ENCODE data around the gene ARHGEF26.

Gene ARHGEF26

DNA sequence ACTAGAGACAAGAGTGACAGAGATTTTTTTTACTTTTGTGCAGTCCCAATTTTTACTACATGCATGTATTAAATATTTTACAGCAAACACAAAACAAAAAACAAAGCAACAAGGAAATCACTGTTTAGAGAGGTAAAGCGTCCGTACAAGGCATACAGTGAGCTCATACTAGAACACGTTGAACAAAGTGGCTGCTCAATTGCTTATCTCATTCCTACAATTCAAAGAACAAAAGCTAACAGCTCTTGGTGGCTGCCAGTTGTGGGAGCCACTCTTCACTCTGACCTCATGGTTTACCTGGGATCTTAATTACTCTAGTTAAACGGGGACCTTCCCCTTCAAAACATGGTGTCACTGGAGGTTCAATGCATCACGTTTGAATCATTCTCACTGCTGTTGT is 7.6 kb upstream of the ARHGEF26 start:
- DNase-seq (ENCODE audit: low read depth), result no peak

DNA sequence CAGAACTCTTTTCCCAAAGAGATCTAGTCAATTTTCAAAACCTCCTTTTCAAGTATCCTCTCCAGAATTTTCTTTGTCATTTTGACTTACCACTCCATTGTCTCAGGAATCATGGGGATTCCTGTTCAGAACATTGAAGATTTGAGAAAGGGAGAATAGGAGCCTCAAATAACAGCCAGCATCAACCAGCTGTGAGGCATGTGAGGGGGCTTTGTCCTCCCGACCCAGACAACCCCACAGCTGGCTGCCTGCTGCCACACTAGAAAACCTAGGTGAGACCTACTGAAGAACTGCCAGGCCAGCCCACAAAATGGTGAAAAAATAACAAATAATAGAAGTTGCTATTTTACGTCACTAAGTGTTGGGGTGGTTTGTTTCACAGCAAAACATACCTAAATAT is 5.9 kb upstream of the ARHGEF26 start:
- DNase-seq (ENCODE audit: low read depth), result no peak

DNA sequence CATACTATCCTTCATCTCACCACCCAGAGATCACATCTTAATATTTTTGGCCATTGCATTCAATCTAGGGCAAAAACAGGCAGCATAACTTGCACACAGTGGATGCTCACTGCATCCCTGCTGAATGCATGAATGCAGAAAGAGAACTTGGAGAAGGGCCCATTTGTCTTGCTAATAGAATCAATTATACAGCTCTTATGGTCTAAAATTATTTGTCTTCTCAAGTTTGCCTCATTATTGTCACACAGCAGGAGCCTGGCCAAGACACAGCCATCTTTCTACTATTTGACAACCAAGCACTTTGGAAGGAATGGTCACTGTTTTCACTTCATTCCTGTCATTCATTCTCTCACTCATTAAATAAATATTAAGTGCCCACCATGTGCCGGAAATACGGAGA is 1.2 kb upstream of the ARHGEF26 start:
- DNase-seq (ENCODE audit: low read depth), result no peak

DNA sequence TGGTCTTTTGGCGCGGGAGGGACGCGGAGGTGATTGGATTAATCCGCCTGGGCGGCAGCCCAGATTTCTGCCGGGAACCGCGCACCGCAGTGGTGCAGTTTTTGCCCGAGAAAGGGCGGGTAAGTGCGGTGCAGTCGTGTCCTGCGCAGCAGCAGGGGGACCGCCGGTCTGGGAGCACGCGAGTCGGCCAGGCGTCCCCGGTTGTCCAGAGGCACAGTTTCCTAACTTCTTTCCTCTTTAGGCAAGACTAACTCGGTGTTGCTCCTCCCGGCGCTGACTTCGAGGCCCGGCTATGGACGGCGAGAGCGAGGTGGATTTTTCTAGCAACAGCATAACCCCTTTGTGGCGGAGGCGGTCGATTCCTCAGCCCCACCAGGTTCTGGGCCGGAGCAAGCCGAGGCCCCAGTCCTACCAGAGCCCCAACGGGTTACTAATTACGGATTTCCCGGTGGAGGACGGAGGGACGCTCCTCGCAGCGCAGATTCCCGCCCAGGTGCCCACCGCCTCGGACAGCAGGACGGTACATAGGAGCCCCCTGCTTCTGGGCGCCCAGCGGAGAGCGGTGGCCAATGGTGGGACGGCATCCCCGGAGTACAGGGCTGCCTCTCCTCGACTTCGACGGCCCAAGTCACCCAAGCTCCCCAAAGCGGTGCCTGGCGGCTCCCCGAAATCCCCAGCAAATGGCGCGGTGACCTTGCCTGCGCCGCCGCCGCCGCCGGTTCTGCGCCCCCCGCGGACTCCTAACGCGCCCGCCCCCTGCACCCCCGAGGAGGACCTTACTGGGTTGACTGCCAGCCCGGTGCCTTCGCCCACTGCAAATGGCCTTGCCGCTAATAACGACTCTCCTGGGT is 736 bp downstream of the ARHGEF26 start:
- no peak for DNase-seq (ENCODE audit: low read depth)

DNA sequence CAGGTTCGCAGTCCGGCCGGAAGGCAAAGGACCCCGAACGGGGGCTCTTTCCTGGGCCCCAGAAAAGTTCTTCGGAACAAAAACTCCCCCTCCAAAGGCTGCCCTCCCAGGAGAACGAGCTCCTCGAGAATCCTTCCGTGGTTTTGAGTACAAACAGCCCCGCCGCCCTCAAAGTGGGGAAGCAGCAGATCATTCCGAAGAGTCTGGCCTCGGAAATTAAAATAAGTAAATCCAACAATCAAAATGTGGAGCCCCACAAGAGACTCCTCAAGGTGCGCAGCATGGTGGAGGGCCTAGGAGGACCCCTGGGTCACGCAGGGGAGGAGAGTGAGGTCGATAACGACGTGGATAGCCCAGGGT is 1.3 kb downstream of the ARHGEF26 start:
- no peak for DNase-seq (ENCODE audit: low read depth)

DNA sequence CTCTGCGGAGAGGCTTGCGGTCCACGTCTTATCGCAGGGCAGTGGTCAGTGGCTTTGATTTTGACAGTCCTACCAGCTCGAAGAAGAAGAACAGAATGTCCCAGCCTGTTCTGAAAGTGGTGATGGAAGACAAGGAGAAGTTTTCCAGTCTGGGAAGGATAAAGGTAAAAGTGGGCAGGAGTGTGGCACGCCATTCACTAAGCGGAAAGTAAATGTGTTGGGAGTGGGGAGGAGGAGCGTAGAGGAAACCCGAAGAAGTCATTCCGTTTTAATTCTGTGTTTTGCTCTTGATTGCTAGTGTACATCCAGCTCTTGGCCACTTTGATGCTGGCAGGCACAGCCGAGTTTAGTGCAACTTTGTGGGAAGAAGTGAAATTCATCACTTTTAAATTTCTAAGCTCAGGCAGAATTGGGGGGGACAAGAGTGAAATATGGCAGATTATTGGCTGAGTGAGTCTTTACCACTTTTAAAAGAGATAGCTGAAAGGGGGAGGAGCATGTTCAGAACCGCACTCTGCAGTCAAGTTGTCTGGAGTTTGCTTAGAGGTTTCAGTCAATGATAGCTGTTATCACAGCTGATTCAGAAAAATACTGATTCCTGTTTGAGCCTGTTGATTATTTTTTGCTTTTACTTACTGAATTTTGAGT is 1.8 kb downstream of the ARHGEF26 start:
- DNase-seq (ENCODE audit: low read depth), result no peak

DNA sequence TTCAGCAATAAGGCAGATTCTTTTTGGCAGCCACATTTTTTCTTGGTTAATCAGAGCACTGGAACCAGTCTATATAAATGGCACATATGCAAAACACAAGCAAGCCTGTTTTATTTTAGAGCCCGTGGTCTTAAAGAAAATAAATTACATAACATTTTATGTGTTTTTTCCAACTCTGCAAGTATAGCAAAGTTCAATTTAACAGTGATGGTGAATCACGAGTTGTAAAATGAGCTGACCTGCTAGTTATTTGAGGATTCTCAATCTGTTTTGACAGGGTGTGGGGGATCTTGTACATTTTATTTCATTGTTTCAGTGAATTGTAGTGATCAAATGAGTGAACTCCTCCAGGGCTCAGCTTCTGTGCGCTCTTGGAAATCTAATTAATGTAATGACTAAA is 2.7 kb downstream of the ARHGEF26 start:
- DNase-seq (ENCODE audit: low read depth), result no peak

DNA sequence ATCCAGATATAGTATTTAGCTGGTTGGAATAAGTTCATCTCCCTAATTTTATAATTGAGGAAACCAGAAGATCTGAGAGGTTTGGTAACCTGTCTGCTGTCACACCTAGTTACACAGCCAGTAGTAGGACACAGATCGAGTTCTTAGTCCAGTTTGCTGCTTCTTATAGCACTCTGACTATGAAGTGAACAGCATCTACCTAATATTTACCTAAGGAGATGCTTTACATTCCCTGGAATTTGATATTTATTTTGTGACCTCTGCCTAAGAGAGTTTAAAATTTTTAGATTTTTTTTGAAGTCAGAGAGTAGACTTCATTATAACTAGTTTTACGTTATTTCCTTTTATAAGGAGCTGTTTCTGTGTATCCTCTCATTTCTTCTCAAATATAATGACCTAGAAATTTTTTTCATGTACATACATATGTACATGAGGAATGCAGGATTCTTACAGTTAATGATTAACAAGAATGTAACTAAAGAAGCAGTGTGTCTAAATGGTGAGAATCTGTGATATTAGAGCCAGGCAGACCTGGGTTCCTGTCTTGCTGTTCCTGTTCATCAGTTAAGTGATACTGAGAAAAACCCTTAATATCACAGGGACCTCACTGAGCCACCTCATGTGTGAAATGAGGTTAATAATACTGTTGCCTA is 4.3 kb downstream of the ARHGEF26 start:
- no peak for DNase-seq (ENCODE audit: low read depth)

DNA sequence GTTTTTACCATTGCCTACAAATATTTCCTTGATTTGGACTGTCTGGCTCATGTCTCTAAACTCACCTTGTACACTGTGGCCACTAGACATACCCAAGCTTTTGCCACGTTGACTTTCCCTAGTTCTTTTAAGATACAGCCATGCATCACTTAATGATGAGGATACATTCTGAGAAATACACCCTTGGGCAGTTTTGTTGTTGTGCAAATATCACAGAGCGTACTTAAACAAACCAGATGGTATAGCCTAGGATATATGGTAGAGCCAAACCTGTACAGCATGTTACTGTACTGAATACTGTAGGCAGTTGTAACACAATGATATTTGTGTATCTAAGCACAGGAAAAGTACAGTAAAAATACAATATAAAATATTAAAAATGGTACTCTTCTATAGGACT is 5.5 kb downstream of the ARHGEF26 start:
- DNase-seq (ENCODE audit: low read depth), result no peak

DNA sequence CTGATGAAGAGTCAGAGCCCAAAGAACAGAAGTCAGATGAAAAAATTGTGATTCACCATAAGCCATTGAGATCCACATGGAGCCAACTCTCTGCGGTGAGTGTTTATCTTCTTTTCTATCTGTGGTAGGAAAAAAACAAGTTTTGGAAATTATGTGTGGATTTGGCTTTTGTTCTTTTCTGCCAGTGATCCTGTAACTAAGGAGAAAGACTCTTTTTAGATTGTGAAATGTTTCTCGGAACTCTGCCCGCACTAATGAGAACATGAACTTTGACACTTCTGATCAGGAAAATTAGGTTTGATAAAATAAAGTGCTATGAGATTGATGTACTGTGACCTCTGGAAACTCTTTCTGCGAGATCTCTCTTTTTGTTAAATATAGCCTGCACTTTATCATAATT is 8.4 kb downstream of the ARHGEF26 start:
- no peak for DNase-seq (ENCODE audit: low read depth)

DNA sequence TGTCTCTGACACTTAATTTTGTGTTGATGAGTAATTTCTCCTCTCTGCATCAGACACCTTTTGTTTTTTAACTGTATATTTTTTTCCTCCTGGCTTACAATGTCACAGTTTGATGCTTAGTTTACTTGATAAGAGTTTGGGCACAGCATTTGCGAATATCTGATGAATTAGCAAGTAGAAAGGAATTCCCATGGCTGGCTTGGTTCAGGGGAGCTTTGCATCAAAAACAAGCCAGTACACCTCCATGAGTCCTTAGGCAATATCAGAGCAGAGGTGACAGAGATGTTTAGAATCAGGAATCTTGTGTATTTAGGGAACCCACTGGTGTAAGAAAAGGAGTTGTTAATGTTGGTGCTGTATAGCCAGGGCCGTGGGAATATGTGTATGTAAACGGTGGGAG is 9.3 kb downstream of the ARHGEF26 start:
- DNase-seq (ENCODE audit: low read depth), result no peak

DNA sequence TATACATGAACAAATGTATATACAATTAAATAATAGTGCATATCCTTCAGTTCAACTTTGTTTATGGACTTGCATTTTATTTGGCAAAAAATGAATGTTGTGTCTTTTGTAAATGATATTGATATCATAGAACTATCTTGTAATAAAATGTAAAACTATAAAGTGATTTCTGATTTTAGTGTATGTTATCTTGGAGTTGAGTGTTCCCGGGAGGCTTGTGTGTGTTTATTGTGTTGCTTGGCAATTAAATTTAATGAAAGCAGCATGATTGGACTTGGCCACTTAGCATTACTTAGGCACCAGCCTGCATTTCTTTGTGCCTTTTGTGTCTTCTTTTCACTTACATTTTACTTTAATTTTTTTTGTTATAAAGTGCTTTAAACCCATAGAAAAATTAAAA is 10.6 kb downstream of the ARHGEF26 start:
- DNase-seq (ENCODE audit: low read depth), result no peak

DNA sequence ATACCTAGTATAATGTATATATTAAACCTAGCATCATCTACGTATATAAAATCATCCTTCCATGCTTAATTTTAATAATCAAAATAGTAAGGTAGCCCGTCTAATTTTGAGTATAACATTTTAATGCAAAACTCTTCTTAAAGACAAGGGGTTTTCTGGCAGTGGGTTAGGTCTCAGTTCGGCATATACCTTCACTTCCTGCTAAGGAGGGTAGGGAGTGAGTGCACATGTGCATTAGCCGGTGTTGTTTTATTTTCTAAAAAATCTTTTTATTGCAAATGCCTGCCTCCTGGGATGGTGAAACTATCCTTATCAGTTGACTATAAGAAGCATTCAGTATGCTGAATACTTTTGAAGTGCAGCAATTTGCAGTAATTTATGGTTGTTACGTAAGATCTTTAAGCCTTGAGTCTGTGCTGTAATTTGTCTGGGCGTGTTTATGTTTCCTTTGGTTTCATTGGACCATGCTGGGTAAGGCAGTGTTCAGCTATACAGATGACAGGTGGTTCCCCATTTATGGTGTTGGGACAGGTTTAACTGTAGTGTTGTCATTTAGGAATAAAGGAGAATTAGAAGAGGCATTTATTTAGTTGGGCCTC is 11.7 kb downstream of the ARHGEF26 start:
- DNase-seq (ENCODE audit: low read depth), result no peak

DNA sequence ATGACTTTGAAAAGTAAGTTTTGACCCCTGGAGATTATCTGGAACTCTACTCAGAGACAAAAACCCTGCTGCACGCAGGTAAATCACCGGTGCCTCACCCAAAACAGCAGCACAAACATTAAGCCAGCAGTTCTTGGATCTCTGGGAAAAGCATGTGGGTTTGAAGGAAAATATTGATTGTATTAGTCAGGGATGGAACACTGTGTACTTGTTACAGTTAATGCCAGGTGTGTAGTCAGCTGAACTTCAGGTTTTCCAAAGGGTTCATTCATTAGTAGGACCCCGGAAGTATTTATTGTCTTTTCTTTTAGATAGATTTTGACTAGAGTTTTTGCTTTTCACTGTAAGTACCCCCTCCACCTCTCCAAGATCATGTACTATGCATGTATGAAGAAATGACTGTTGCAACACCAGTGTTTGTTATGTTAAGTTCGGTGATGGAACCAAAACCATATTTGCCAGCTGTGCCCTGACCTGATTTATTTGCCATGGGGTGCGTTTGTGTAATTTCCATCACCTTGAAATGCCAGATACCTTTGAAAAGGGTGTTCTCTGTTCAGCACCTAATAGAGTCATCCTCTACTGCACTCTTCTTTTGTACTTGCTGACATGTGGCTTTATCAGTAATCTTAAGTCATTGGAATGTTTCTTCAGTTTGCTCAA is 14.5 kb downstream of the ARHGEF26 start:
- no peak for DNase-seq (ENCODE audit: low read depth)

DNA sequence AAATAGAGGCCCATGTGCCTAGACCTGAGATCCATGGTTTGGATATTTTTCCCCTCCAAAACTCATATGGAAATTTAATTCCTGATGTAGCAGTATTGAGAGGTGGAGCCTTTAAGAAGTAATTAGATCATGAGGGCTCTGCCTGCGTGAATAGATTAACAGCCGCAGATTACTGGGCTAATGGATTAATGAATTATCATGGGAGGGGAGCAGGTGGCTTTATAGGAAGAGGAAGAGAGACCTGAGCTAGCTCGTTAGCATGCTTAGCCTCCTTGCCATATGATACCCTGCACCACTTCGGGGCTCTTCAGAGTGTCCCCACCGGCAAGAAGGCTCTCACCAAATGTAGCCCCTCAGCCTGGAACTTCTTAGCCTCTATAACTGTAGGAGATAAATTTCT is 15.8 kb downstream of the ARHGEF26 start:
- DNase-seq (ENCODE audit: low read depth), result no peak

DNA sequence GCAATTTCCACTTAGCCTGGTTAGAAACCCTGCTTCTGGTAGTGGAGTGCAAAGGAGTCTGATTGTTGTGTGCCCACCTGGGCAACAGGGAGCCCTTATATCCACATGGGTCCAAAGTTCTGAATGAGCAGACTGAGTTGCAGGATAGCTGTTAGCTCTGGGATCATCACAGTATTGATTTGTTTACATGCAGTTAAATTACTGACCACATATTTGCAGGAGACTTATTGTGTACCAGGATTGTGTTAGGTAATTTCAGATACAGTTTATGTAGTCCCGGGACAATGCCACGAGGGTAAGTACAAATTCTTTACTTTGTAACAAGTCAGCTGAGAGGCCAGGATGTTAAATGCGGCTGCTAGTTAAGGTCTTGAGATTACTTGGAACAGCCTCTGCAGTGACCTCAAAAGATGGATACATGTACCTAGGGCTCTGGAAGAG is 18.8 kb downstream of the ARHGEF26 start:
- no peak for DNase-seq (ENCODE audit: low read depth)

DNA sequence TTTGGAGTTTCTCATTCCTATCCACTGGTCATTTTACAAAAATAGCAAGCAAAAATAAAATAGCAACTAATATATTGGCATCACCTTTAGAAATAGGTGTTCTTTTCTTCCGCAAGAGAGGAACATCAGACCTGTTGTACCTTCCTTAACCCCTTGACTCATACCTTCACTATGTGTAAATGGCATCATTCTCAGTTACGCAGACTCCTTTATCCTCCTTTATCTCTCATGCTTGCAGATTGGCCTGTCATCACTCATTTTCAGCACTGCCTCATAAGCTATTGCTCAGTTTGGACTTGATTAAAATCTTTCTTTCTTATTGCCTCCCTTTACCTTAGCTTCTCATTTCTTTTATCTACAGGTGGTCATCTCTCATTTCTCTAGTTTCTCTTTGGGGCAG is 21.4 kb downstream of the ARHGEF26 start:
- no peak for DNase-seq (ENCODE audit: low read depth)

DNA sequence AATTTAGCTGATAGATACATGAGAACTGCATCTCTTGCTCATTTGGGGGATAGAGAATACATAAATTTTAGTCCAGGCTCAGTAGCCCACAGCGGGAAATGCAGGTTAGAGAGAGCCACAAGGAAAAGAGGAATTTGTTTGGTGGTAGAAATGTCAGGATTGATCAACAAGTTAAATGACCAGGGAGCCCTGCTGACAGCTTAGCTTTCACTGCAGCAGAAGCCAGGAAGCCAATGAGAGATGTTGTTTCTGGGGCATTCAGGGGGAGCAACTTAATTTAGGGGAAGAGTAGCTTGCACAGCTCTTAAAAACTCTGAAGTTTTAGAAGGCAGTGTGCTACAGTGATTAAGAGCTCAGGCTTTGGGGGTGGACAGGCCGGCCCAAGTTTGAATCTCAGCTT is 22.7 kb downstream of the ARHGEF26 start:
- no peak for DNase-seq (ENCODE audit: low read depth)

DNA sequence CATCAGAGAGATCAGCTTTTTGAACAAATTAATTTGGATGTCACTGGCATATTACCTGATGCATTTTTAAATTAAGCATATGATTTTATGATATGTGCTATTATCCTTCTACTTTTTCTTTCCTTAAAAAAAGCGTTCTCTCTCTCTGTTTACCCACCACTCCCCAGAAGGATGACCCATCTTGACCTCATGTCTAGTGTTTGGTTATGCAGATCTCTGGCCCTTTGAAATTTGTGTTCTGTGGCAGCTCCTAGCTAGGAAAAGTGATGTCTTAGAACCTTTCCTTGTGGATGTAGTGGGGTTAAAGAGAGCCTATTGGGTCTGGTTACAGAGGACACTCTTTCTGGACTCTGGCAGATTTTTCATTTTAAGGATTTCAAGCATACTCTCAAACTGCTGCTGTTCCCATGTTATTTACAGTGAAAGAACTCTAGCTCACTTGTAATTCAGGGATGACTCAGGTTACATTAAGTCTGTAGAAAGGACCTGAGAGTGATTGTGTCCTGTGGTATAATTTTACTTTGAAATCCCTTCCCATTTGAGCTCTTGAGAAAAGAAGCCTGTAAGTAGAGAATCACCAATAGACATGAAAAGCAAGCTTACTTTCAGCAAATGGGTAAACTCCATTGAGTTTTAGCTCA is 23.8 kb downstream of the ARHGEF26 start:
- DNase-seq (ENCODE audit: low read depth), result no peak

DNA sequence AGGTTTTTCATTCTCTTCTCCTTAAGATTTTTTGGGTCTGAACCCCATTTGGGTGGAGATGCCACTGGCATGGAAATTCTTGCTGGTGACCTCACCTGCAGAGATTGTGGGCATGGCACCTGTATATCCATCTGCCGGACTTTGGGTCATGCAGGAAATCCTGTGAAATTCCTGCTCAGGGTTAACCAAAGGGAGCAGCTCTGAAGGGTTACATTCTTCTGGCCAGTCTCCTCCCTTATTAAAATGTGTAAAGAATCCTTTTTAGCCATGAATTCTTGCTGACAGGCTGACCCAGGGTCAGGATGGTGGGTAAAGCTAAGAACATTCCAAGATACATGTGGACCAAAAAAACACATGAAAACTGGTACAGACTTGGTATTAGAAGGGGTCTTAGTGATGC is 27.4 kb downstream of the ARHGEF26 start:
- DNase-seq (ENCODE audit: low read depth), result no peak

DNA sequence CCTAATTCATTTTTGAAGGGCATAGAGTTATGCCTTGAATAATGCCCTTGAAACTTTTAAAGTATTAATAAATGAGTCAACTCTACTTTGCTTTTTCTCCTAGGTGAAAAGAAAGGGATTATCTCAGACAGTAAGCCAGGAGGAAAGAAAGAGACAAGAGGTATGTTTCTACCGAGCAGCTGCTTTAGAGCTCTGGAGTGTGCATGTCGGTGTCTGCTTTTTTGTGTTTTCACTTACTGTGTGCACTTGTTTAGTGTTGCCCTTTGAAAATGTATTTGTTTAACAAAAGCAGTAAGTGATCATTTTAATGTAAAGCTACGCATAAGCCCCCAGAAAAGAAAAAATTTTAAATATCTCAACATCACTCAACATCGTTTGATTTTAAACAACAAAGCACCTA is 28.1 kb downstream of the ARHGEF26 start:
- DNase-seq (ENCODE audit: low read depth), result no peak

DNA sequence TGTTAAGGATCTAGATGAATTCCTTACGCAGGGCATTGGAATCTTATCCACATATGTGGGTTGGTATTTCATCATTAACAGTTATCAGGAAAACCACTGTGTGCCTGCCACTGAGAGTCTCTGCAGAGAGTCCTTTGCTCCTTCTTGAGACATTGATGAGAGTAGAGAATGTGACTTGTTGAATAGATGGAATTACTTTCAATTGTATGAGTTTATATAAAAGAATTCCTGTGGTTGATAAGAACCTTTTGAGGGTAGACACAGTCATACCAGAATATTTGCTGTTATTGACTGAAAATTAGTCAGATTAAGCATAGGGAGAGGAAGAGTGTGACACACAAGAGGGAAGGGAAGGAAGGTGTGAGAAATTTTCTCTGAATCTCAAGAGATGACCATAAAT is 30.8 kb downstream of the ARHGEF26 start:
- DNase-seq (ENCODE audit: low read depth), result no peak
